ENCODE measurements around the gene FDX1. TPM values are rescaled to one million over a fixed set of nuclear protein-coding genes. Genes with fewer than 3 reads are reported as not detected.

FDX1 gene
- total RNA-seq, 2 experiments from 2014 or later: 9.9 to 10.5 TPM

GRCh38 chr11:110513259-110513801 lies 83.6 kb downstream of the FDX1 start:
- Mint-ChIP-seq H3K27me3 (peaks cover 2% of the 10 kb centered on the region), H3K4me1 (no peaks in the 10 kb centered on the region), H3K9me3 (peaks cover 8% of the 10 kb centered on the region), H3K27ac (no peak overlapping the region), H3K4me3 (no peak overlapping the region), H3K36me3 (no peaks in the 10 kb centered on the region)
- ATAC-seq (ENCODE audit: low read depth): no peak
- POLR2A ChIA-PET: no interaction called here
- no peak for DNase-seq

GRCh38 chr11:110513846-110514437 lies 84.2 kb downstream of the FDX1 start:
- H3K27ac Mint-ChIP-seq: no peak overlapping the region
- DNase-seq (no peak), ATAC-seq (ENCODE audit: low read depth) (no peak)
- H3K4me1 Mint-ChIP-seq: no peaks in the 10 kb centered on the region
- POLR2A ChIA-PET: no interaction called here
- peaks cover 2% of the 10 kb centered on the region for H3K27me3 Mint-ChIP-seq
- no peaks in the 10 kb centered on the region for H3K36me3 Mint-ChIP-seq
- H3K9me3 Mint-ChIP-seq: peaks cover 8% of the 10 kb centered on the region
- no peak overlapping the region for H3K4me3 Mint-ChIP-seq

Other genes with a start within 250 kb of the FDX1 start
- gene RDX, start 133.3 kb upstream of the FDX1 start, total RNA-seq: 10 to 100 TPM; 30.4 to 38.1 TPM